NCI-H1694 treated with DMSO at 0.1 percent for 48 hours (cell line): ENCODE measurements around the gene GPLD1.
"Not testable (repeated sequence)": the region's sequence is repeated elsewhere in the genome, so short reads cannot be mapped to it uniquely, and the experiment has no call there.

Experiments
- DNase-seq: peaks from one replicate; lab custom pipeline; 2025; lab: John Stamatoyannopoulos, UW

Gene GPLD1

GRCh38 chr6:24414531-24414930, 74.8 kb downstream of the GPLD1 start:
- not testable (repeated sequence) for DNase-seq

- DNase-seq: no peak
Observed at GRCh38 chr6:24412294-24412693, 77.1 kb downstream of the GPLD1 start.

- no peak for DNase-seq
Observed at GRCh38 chr6:24410622-24411021, 78.8 kb downstream of the GPLD1 start.

GRCh38 chr6:24408719-24409410, 80.5 kb downstream of the GPLD1 start:
- DNase-seq: no peak

GRCh38 chr6:24405262-24405661, 84.1 kb downstream of the GPLD1 start:
- no peak for DNase-seq

- no peak for DNase-seq
Observed at GRCh38 chr6:24403501-24403824, 85.9 kb downstream of the GPLD1 start.

GRCh38 chr6:24402697-24403500, 86.5 kb downstream of the GPLD1 start, which contains the start of gene MRS2:
TSS of gene MRS2 (plus strand) at chr6:24402936. CDS start at chr6:24403047, 111 bp downstream.
- DNase-seq: peak; percentile 27

- no peak for DNase-seq
Observed at GRCh38 chr6:24401458-24401857, 87.9 kb downstream of the GPLD1 start.

- not testable (repeated sequence) for DNase-seq
Observed at GRCh38 chr6:24400045-24401039, 89.0 kb downstream of the GPLD1 start.

GRCh38 chr6:24397631-24398030, 91.7 kb downstream of the GPLD1 start:
- DNase-seq: no peak

GRCh38 chr6:24396824-24397223, 92.6 kb downstream of the GPLD1 start:
- DNase-seq: no peak

- no peak for DNase-seq
Observed at GRCh38 chr6:24394780-24395437, 94.5 kb downstream of the GPLD1 start.

GRCh38 chr6:24394061-24394779, 95.2 kb downstream of the GPLD1 start:
- DNase-seq: no peak

- no peak for DNase-seq
Observed at GRCh38 chr6:24391756-24392405, 97.5 kb downstream of the GPLD1 start.

- no peak for DNase-seq
Observed at GRCh38 chr6:24391208-24391607, 98.2 kb downstream of the GPLD1 start.

GRCh38 chr6:24387818-24388217, 101.6 kb downstream of the GPLD1 start:
- DNase-seq: no peak

- no peak for DNase-seq
Observed at GRCh38 chr6:24385536-24386269, 103.7 kb downstream of the GPLD1 start.

- not testable (repeated sequence) for DNase-seq
Observed at GRCh38 chr6:24384369-24385130, 104.8 kb downstream of the GPLD1 start.

- DNase-seq: not testable (repeated sequence)
Observed at GRCh38 chr6:24382891-24383494, 106.4 kb downstream of the GPLD1 start.
